ENCODE results near the gene CNOT6.
"Not testable (repeated sequence)": the region's sequence is repeated elsewhere in the genome, so short reads cannot be mapped to it uniquely, and the experiment has no call there.

CNOT6 gene

DNA sequence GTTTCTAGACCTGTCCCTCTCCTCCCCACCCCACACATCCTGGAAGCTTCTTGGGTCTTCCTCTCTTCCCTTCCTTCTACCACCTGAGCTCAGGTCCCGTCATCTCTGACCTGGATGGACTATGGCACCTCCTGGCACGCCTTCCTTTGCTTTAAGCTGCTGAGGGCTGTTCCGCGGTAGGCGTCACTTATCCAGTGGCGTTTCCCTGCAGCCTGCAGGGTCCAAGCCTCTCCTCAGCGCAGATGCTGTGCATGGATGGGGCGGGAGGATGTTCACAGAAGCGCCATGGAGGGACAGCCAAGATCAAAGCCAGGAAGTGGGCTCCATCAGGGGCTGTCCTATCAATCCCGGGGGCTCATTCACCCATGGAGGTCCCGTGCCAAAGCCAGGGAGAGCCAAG is 23.8 kb upstream of the CNOT6 start:
- in situ Hi-C loops (cut with HindIII; ENCODE audit: low sequenced_read_pairs): no loop called here

- in situ Hi-C loops (cut with HindIII; ENCODE audit: low sequenced_read_pairs): no loop called here
Observed at GRCh38 chr5:180470966-180471582, 23.1 kb upstream of the CNOT6 start.

DNA sequence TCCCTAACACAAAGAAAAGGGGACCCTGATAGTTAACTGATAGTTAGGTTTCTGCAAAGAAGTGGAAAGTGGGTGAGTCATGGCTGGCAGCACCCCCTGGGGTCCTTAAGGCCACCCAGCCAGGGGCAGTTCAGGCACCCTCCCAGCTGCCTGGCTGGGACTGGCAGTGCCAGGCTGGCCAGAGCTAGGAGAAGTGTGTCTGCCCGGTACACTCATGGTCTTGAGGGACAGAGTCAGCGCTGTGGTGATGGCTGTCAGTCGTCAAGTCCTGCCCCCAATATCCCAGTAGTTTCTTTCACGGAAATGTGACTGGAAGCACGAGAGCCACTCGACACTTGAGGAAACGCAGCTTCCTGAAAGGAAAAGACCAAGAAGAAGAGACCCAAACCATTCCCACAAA is 22.3 kb upstream of the CNOT6 start:
- in situ Hi-C loops (cut with HindIII; ENCODE audit: low sequenced_read_pairs): no loop called here

DNA sequence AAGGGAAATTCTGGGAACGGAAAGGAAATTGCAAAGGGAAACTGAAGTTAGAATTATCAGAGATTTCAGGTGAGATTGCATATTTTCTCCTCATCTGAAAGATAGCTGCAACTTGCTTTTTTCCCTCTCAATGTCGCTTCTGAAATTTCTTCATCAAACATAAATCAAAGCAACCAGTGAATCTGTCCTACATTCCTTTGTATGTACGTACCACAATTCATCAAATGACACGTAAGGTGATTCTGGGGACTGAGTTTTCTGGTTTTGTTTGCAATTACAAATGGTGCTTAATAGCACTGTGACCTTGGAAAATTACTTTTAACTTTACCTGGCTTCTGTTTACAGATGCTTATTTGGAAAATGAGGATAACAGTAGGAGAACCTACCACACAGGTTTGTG is 21.9 kb upstream of the CNOT6 start:
- in situ Hi-C loops (cut with HindIII; ENCODE audit: low sequenced_read_pairs): no loop called here

GRCh38 chr5:180473386-180473785 is 20.8 kb upstream of the CNOT6 start:
- in situ Hi-C loops (cut with HindIII; ENCODE audit: low sequenced_read_pairs): not testable (repeated sequence)

DNA sequence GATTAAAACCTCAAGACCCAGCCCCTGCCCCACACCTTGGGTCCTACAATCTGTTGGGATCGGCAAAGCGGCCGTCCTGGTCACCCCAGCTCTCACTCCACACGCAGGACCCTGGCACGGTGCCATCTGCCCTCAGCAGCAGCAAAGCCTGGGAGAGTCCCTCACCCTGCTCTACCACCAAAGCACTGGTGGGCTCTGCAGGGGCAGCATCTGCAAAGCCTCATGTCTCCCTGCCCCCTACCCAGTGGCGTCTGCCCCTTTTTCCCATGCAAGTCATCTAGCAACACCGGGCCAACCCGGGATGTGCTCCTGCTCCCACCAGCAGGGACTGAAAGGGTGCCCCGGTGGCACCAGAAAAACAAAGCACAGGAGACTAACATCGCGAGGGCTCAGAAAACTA is 19.6 kb upstream of the CNOT6 start:
- in situ Hi-C loops (cut with HindIII; ENCODE audit: low sequenced_read_pairs): no loop called here

DNA sequence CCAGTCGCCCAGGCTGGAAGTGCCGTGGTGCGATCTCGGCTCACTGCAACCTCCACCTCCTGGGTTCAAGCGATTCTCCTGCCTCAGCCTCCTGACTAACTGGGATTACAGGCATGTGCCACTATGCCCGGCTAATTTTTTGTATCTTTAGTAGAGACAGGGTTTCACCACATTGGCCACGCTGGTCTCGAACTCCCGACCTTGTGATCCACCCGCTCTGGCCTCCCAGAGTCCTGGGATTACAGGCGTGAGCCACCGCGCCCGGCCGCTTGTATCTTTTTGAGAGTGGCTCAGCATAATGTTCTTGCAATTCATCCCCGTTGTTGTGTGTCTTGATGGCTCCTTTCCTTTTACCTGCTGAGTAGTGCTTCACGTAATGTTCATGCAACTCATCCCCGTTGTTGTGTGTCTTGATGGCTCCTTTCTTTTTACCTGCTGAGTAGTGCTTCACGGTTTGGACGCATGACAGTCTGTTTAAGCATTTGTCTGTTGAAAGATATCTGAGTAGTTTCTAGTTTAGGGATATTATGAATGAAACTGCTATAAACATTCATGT is 18.1 kb upstream of the CNOT6 start:
- in situ Hi-C loops (cut with HindIII; ENCODE audit: low sequenced_read_pairs): not testable (repeated sequence)

GRCh38 chr5:180484813-180485212 is 9.4 kb upstream of the CNOT6 start:
- in situ Hi-C loops (cut with HindIII; ENCODE audit: low sequenced_read_pairs): no loop called here

DNA sequence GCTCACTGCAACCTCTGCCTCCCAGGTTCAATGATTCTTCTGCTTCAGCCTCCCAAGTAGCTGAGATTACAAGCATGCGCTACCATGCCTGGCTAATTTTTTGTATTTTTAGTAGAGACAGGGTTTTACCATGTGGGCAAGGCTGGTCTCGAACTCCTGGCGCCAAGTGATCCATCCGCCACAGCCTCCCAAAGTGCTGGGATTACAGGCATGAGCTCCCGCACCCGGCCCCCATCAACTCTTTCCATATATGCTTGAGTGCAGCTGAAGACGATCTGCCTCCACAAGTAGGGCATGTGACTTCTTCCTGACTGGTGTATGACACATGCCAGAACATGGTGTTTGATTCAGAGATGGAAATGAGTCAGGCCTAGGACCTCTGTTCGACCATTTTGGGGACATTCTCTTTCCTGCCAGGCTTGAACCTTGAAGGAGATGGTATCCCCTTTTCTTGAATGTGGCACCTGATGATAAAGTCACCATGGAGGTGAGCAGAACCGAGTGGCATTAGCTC is 7.5 kb upstream of the CNOT6 start:
- in situ Hi-C loops (cut with HindIII; ENCODE audit: low sequenced_read_pairs): no loop called here

GRCh38 chr5:180487556-180487955 is 6.6 kb upstream of the CNOT6 start:
- in situ Hi-C loops (cut with HindIII; ENCODE audit: low sequenced_read_pairs): no loop called here

DNA sequence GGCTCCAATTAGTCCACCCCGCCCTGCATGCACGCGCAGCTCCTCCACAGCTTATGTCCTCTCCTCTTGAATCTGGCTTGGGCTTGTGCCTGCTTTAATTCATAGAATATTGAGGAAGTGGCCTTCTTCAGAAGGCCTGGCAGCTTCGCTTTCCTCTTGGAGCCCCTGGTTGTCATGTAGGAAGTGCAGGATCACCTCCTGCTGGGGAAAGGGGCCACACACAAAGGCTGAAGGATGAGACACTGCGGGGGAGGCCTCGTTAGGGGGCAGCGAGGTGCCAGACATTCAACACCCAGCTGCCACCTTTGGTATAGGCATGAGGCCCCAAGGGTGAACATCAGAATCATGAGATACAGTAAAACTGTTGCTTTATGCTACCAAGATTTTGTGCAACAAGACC is 2.7 kb upstream of the CNOT6 start:
- in situ Hi-C loops (cut with HindIII; ENCODE audit: low sequenced_read_pairs): no loop called here

DNA sequence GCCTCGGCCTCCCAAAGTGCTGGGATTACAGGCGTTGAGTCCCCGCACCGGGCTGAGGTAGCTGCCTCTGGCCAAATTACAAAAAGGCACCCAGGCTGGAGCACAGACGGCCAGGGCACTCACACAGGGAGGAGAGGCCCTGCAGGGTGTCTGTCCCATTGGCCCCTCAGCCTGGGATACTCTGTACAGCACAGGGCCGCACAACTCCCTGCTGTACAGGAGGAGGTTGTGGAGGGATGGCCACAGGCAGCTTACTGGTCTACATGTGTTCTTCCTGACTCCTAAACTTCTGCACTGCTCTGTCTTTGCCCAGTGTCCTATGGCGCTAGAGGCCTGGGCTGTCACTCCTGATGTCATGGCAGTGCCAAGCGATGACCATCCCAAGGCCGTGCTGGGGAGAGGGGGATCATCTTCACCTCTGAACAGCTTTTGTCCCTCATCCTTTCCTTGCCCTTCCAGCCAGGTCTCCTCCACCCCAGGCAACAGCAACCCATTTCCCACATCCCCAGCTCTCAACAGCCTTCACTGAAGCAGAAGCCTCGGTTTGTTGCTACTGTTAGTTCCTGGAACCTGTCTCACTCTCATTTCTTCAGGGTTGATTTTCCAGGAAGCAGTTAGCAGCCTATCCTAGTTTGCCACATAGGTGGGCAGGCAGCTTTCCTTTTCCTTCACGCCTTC is 1.8 kb upstream of the CNOT6 start:
- in situ Hi-C loops (cut with HindIII; ENCODE audit: low sequenced_read_pairs): no loop called here

DNA sequence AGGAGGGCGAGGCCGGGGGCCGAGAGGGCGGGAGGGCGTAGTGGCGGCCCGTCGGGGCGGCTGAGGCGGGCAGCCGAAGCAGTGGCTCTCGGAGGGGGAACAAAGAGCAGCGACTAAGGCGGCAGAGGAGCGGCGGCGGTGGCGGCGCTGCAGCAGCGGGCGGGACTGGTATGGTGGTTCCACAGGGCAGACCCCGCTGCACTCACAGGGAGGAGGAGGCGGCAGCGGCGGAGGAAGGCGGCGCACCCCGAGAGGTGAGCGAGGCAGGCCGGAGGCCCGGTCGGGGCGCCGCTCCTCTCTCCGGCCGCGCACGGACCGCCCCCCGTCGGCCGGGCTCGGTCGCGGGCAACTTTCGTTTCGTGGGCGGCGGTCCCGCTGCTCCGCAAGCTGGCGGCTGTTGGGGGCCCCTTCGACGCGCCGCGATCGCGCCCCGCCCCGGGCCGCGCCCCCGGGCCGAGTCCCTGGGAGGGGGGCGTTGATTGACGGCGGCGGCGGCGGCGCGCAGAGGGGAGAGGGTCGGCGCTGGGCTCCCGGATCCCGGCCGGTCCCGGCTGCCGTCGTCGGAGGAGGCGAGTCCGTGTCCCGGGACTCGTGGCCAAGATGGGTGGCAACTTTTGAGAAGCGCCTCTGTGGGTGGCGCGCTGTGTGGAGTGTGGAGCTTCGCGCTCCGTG is 467 bp downstream of the CNOT6 start:
- in situ Hi-C loops (cut with HindIII; ENCODE audit: low sequenced_read_pairs): no loop called here

GRCh38 chr5:180495292-180495691 is 1.1 kb downstream of the CNOT6 start:
- in situ Hi-C loops (cut with HindIII; ENCODE audit: low sequenced_read_pairs): no loop called here

GRCh38 chr5:180495991-180496741 is 2.0 kb downstream of the CNOT6 start:
- in situ Hi-C loops (cut with HindIII; ENCODE audit: low sequenced_read_pairs): no loop called here

DNA sequence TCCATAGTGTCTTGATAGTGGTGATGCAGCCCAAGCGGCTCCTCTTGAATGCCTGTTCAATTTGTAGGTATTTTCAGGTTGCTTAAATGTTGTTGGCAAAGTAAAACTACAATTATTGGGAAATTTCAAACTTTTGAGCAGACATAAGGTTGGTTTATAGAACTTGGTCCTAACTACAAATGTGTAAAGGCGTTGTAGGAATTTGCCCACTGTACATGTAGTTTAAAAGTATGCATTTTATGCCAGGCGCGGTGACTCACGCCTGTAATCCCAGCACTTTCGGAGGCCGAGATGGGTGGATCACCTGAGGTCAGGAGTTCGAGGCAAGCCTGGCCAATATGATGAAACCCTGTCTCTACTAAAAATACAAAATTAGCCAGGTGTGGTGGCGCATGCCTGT is 2.6 kb downstream of the CNOT6 start:
- in situ Hi-C loops (cut with HindIII; ENCODE audit: low sequenced_read_pairs): not testable (repeated sequence)

GRCh38 chr5:180497865-180498264 is 3.7 kb downstream of the CNOT6 start:
- in situ Hi-C loops (cut with HindIII; ENCODE audit: low sequenced_read_pairs): not testable (repeated sequence)

- in situ Hi-C loops (cut with HindIII; ENCODE audit: low sequenced_read_pairs): no loop called here
Observed at GRCh38 chr5:180498378-180498777, 4.2 kb downstream of the CNOT6 start.

- in situ Hi-C loops (cut with HindIII; ENCODE audit: low sequenced_read_pairs): no loop called here
Observed at GRCh38 chr5:180499684-180500083, 5.5 kb downstream of the CNOT6 start.

DNA sequence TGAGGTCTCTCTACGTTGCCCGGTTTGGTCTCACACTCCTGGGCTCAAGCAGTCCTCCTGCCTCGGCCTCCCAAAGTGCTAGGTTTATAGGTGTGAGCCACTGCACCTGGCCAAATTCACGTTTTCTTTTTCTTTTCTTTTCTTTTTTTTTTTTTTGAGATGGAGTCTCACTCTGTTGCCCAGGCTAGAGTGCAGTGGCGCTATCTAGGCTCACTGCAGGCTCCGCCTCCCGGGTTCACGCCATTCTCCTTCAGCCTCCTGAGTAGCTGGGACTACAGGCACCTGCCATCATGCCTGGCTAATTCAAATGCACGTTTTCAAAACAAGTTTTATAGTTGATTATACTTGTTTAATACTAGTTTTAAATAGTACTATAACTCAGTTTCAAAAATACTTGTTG is 6.1 kb downstream of the CNOT6 start:
- in situ Hi-C loops (cut with HindIII; ENCODE audit: low sequenced_read_pairs): not testable (repeated sequence)

- in situ Hi-C loops (cut with HindIII; ENCODE audit: low sequenced_read_pairs): no loop called here
Observed at GRCh38 chr5:180507661-180508060, 13.5 kb downstream of the CNOT6 start.

All from endothelial cell of hepatic sinusoid (primary cell).